GM12873 (cell line): ENCODE results near the gene LIMS1.

Source experiments
- TF ChIP-seq, protein P1 (sequence below): IDR thresholded peaks from 2 replicates; pipeline ENCODE4 v1.5.1; 2012; ENCODE audit warnings: low read depth, mild to moderate bottlenecking, moderate library complexity, low read length, control low read depth; ENCODE audit not compliant: insufficient read depth; ENCODE audit errors: missing control alignments

The LIMS1 gene

DNA sequence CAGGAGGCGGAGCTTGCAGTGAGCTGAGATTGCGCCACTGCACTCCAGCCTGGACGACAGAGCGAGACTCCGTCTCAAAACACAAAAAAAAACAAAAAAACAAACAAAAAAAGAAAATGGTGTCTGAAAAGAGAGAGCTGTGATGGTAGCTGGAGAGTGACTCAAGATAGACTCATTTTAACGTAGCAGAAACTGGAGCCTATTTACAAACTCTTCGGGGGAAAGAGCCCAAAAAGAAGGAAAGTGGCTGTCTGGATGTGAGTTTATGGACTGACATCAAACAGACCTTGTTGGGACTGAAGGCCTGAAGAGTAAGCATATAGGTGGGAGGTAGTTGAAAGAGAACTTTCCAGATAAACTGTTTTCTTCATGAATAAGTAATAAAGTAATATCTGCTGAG is 51.8 kb downstream of the LIMS1 start:
- TF ChIP-seq, protein P1, sequence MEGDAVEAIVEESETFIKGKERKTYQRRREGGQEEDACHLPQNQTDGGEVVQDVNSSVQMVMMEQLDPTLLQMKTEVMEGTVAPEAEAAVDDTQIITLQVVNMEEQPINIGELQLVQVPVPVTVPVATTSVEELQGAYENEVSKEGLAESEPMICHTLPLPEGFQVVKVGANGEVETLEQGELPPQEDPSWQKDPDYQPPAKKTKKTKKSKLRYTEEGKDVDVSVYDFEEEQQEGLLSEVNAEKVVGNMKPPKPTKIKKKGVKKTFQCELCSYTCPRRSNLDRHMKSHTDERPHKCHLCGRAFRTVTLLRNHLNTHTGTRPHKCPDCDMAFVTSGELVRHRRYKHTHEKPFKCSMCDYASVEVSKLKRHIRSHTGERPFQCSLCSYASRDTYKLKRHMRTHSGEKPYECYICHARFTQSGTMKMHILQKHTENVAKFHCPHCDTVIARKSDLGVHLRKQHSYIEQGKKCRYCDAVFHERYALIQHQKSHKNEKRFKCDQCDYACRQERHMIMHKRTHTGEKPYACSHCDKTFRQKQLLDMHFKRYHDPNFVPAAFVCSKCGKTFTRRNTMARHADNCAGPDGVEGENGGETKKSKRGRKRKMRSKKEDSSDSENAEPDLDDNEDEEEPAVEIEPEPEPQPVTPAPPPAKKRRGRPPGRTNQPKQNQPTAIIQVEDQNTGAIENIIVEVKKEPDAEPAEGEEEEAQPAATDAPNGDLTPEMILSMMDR = no peak

GRCh38 chr2:108586631-108587030 is 52.4 kb downstream of the LIMS1 start:
- TF ChIP-seq, protein P1 = no peak

- TF ChIP-seq, protein P1 = no peak
Observed at GRCh38 chr2:108587621-108588020, 53.4 kb downstream of the LIMS1 start.

DNA sequence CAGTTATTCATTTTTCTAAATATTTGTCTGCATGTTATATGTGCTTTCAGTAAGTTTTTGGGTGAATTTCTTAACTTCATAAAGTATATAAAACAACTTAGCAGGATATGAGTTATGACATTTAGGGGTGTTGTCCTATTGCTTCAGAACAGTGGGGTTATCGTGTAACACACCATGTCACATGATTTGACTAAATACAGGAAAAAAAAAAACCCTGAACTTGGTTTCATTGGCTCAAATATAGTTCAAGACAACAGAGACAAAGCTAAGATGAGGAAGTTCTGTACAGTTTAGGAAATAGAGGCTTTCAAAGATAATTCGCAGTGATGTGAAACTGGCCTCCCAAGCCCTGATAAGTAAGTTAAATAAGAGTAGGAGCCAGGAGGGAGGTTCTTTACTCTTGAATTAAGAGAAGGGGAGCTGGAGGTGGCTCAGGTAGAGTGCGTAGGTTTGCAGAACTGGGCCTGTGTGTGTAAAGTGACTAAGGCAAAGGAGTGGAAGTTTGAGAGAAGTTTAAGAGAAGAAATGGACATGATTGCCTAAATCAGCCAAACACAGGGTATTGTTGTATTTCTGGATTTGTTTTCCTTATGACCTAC is 53.9 kb downstream of the LIMS1 start:
- TF ChIP-seq, protein P1 = no peak

DNA sequence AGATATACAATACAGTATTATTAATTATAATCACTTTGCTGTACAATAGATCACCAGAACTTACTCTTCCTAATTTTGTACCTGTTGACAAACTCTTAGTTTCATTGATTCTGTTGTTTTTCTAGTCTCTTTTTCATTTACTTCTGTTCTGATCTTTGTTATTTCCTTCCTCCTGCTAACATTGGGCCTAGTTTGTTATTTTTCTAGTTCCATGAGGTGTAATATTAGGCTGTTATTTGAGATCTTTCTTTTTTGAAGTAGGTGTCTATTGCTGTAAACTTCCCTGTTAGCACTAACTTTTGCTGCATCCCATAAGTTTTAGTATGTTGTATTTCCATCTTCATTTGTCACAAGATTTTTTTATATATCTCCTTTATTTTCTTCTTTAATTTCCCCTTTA is 55.1 kb downstream of the LIMS1 start:
- TF ChIP-seq, protein P1 = no peak

DNA sequence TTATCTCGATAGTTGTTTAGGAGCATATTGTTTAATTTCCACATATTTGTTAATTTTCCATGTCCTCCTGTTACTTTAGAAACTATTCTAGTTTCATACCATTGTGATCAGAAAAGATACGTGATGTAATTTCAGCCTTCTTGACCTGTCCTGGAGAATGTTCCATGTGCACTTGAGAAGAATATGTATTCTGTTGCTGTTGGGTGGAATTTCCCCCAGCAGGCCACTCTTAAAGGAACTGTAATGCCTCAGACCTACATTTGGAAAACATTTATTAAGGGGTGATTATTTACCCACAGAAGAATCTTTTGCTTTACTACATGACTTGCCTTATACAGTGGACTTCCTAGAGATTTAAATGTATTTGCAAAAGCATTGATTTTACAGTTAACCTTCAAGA is 55.5 kb downstream of the LIMS1 start:
- TF ChIP-seq, protein P1 = no peak

GRCh38 chr2:108591163-108591562 is 56.9 kb downstream of the LIMS1 start:
- TF ChIP-seq, protein P1 = no peak
